Stomach smooth muscle (tissue), 2 donors: ENCODE results near the gene KIAA0319L.

Experiments used
- H3K27ac ChIP-seq: one replicate; pipeline ENCODE4 v1.7.0; 2013; ENCODE audit warnings: mild to moderate bottlenecking, low read length, inconsistent platforms
- H3K27me3 ChIP-seq, 2 donors: one replicate each; pipeline ENCODE4 v1.7.0; 2013; ENCODE audit warnings: low read length in 2 of 2; ENCODE audit not compliant: insufficient read depth in 2 of 2, control insufficient read depth in 1 of 2
- H3K36me3 ChIP-seq, 2 donors: one replicate each; pipeline ENCODE4 v1.7.0; 2013; ENCODE audit warnings: low read length in 2 of 2; ENCODE audit not compliant: control insufficient read depth in 2 of 2, insufficient read depth in 2 of 2
- H3K4me1 ChIP-seq: one replicate; pipeline ENCODE4 v1.7.0; 2013; ENCODE audit warnings: low read length; ENCODE audit not compliant: control insufficient read depth, insufficient read depth
- H3K4me3 ChIP-seq, 2 donors: one replicate each; pipeline ENCODE4 v1.7.0; 2013; ENCODE audit warnings: low read length in 2 of 2
- H3K9ac ChIP-seq, 2 donors: one replicate each; pipeline ENCODE4 v1.7.0; 2013; ENCODE audit warnings: low read length in 2 of 2, mild to moderate bottlenecking in 1 of 2
- H3K9me3 ChIP-seq, 2 donors: one replicate each; pipeline ENCODE4 v1.7.0; 2013; ENCODE audit warnings: low read length in 2 of 2; ENCODE audit not compliant: control insufficient read depth in 2 of 2
- donor health status: healthy.
- donor health status: Pancreatic carcinoma.

The KIAA0319L gene

DNA sequence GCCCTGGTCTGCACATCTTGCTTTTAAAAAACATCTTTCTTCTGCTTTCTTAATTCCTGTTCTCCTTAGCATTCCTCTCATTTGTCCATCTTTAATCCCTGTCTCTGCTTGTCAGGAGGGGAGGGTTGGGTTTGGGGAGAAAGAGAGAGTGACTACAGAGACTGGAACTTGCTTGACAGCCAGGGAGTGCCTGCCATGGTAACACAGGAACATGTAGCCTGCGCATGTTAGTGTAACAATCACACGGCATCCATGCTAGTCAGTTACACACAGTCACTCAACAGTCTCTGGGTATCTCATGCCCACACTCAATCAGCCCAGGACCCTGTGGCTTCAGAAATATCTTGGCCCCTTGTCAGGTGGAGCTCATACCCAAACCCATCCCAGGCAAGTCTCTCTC, 15.1 kb upstream of the KIAA0319L start:
- Histone ChIP-seq H3K4me1 (peaks cover 21% of the 10 kb centered on the region), H3K9ac (no peak overlapping the region), H3K36me3 (peaks cover 0 to 2% of the 10 kb centered on the region in 2 donors), H3K27ac (no peak overlapping the region), H3K27me3 (peaks cover 54 to 64% of the 10 kb centered on the region in 2 donors), H3K9me3 (no peaks in the 10 kb centered on the region), H3K4me3 (no peak overlapping the region)

DNA sequence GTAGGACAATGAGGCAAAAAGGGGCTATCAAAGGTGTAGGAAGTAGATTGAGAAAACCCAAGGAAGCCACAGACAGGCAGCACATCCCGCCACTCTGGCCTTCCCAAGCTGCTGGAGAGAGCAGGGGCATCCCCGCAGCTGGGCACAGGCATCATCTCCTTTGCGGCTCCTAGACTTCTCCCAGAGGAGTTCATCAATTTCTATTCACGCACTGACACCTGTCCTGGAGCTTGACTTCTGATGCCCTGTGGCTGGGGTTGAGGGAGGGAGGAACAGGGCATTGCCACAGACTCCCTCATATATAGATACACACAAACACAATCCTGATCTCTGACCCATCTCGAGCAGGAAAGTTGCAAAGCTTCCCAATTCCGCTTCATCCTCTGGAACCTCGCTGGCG, 14.1 kb upstream of the KIAA0319L start:
- no peak overlapping the region for H3K4me3 ChIP-seq
- no peak overlapping the region for H3K9ac ChIP-seq
- H3K9me3 ChIP-seq: no peaks in the 10 kb centered on the region
- H3K27me3 ChIP-seq: peaks cover 47 to 55% of the 10 kb centered on the region in 2 donors
- H3K4me1 ChIP-seq: peaks cover 12% of the 10 kb centered on the region
- H3K27ac ChIP-seq: no peak overlapping the region
- H3K36me3 ChIP-seq: peaks cover 0 to 6% of the 10 kb centered on the region in 2 donors

DNA sequence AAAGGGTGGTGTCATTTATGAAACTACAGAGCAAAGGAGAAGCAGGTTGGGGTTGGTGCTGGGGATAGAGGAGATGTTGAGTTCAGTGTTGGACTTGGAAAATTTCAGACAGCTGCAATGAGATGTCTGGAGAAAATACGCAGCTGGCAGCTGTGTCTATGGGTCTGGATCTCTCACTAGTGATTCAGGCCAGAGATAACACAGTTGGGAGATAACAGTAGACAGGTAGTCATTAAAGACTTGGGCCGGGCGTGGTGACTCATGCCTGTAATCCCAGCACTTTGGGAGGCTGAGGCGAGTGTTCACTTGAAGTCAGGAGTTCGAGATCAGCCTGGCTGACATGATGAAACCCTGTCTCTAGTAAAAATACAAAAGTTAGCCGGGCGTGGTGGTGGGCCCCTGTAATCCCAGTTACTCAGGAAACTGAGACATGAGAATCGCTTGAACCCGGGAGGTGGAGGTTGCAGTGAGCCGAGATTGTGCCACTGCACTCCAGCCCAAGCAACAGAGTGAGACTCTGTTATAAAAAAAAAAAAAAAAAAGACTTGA, 13.5 kb upstream of the KIAA0319L start:
- Histone ChIP-seq H3K4me1 (peaks cover 12% of the 10 kb centered on the region), H3K27ac (no peak overlapping the region), H3K9me3 (no peaks in the 10 kb centered on the region), H3K36me3 (peaks cover 0 to 9% of the 10 kb centered on the region in 2 donors), H3K9ac (no peak overlapping the region), H3K4me3 (no peak overlapping the region), H3K27me3 (peaks cover 41 to 49% of the 10 kb centered on the region in 2 donors)

DNA sequence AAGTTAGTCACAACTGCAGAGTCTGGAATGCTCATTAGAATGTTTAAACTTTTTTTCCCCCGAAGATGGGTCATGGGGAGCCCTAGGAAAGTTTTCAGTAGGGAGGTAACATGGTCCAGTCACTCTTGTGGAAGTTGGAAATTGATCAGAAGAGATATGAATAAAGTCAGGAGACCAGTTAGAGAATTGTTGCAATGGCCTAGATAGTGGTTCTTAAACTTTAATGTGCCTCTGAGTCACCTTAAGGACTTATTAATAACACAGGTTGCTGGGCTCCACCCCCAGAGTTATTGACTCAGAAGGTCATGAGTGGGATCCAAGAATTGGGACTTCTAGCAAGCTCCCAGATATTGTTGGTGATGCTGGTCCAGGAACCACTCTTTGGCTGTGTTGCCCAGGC, 12.7 kb upstream of the KIAA0319L start:
- peaks cover 3 to 9% of the 10 kb centered on the region in 2 donors for H3K36me3 ChIP-seq
- H3K27me3 ChIP-seq: peaks cover 34 to 42% of the 10 kb centered on the region in 2 donors
- no peak overlapping the region for H3K27ac ChIP-seq
- no peaks in the 10 kb centered on the region for H3K9me3 ChIP-seq
- H3K9ac ChIP-seq: no peak overlapping the region
- no peak overlapping the region for H3K4me3 ChIP-seq
- peaks cover 12% of the 10 kb centered on the region for H3K4me1 ChIP-seq

DNA sequence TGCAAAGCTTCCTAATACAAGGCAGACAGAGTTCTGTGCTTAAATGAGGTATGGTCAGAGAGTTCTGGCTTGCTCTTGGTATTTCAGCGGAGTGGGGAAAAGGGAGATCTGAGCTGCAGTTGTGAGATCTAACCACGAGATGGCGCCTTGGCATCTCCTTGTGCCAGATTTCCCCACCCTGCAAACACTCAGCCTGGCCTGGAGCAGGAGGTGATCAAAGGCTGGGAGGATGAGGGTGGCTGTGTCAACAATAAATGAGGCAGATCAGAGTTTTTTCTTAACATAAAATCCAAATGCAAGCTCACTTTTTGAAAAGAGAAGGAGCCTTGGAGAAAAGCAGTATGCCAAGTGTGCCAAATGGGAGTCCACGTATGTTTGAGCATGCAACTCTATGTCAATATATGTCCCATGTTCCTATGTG, 11.8 kb upstream of the KIAA0319L start:
- Histone ChIP-seq H3K27me3 (peaks cover 28 to 33% of the 10 kb centered on the region in 2 donors), H3K9ac (no peak overlapping the region), H3K27ac (no peak overlapping the region), H3K9me3 (no peaks in the 10 kb centered on the region), H3K36me3 (peaks cover 3 to 12% of the 10 kb centered on the region in 2 donors), H3K4me3 (no peak overlapping the region), H3K4me1 (peaks cover 16% of the 10 kb centered on the region)

DNA sequence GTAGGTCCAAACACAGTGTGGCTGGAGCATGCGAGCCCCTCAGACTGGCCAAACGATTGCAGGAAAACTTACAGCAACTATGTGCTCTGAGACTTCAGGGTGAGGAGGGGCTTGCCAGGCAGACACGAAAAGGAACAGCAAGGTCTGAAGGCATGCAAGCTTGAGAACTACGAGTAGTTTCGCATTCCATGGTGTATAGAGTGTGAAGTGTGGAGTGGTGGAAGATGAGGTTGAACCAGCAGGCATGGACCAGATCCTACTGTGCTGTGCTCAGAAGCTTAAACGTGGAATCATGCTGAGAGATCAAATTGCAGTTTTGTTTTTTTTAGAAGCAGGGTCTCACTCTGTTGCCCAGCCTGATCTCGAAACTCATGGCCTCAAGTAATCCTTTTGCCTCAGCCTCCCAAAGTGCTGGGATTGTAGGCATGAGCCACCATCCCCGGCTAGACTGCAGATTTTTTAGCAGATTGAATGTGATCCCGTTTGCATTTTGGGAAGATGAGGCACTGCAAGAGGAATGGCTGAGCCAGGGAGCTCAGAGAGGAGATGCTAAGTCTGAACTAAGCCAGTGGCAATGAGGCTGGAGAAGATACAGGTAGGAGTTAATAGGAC, 10.8 kb upstream of the KIAA0319L start:
- H3K27me3 ChIP-seq: peaks cover 23 to 24% of the 10 kb centered on the region in 2 donors
- no peak overlapping the region for H3K9ac ChIP-seq
- H3K4me3 ChIP-seq: no peak overlapping the region
- H3K9me3 ChIP-seq: no peaks in the 10 kb centered on the region
- peaks cover 3 to 15% of the 10 kb centered on the region in 2 donors for H3K36me3 ChIP-seq
- no peak overlapping the region for H3K27ac ChIP-seq
- H3K4me1 ChIP-seq: peaks cover 8% of the 10 kb centered on the region

DNA sequence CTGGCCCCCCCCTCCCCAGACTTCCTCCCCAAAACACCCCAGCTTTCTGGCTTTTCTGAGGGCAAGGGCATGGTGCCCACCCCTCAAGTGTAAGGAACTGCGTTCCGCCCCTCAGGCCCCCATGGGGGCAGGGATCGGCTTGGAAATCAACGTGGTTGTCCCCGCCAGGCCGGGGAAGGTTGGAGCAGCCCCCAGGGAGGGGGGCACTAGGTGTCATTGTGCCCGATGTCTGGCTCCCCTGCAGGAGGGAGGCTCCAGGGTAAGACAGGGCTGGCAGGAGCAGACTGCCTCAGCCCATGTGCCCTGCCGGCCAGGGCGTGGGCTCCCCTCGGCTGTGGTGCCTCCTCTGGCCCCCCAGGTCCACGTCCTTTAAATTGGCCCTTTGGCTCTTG, 8.5 kb upstream of the KIAA0319L start:
- H3K4me1 ChIP-seq: peaks cover 16% of the 10 kb centered on the region
- H3K9me3 ChIP-seq: no peaks in the 10 kb centered on the region
- no peak overlapping the region for H3K4me3 ChIP-seq
- H3K36me3 ChIP-seq: peaks cover 3 to 20% of the 10 kb centered on the region in 2 donors
- no peak overlapping the region for H3K9ac ChIP-seq
- peaks cover 5% of the 10 kb centered on the region in 2 donors for H3K27me3 ChIP-seq
- no peak overlapping the region for H3K27ac ChIP-seq

DNA sequence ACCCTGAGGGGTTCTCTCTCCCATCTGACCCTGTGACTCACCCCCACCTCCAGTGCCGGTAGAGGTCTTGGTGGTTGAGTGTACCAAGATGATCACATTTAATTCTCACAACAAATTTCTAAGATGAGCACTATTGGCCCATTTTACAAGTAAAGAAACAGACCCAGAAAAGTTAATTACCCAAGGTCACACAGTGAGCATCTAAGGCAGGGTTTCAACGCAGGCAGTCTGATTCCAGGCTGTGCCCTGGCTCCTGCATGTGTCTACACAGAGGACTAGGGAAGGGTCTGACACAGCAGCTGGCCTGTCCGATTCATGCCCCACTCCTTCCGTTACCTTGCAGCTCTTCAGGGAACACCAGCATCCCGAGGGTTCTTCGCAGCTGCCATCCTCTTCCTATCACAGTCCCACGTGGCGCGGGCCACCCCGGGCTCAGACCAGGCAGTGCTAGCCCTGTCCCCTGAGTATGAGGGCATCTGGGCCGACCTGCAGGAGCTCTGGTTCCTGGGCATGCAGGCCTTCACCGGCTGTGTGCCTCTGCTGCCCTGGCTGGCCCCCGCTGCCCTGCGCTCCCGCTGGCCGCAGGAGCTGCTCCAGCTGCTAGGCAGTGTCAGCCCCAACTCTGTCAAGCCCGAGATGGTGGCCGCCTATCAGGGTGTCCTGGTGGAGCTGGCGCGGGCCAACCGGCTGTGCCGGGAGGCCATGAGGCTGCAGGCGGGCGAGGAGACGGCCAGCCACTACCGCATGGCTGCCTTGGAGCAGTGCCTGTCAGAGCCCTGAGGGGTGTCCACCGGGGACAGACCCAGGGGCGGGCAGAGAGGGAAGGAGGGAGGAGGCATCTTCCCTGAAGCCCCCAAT, 7.9 kb upstream of the KIAA0319L start:
- Histone ChIP-seq H3K4me1 (peaks cover 22% of the 10 kb centered on the region), H3K4me3 (no peak overlapping the region), H3K27ac (no peak overlapping the region), H3K27me3 (peaks cover 0 to 2% of the 10 kb centered on the region in 2 donors), H3K36me3 (peaks cover 3 to 20% of the 10 kb centered on the region in 2 donors), H3K9me3 (no peaks in the 10 kb centered on the region), H3K9ac (no peak overlapping the region)

DNA sequence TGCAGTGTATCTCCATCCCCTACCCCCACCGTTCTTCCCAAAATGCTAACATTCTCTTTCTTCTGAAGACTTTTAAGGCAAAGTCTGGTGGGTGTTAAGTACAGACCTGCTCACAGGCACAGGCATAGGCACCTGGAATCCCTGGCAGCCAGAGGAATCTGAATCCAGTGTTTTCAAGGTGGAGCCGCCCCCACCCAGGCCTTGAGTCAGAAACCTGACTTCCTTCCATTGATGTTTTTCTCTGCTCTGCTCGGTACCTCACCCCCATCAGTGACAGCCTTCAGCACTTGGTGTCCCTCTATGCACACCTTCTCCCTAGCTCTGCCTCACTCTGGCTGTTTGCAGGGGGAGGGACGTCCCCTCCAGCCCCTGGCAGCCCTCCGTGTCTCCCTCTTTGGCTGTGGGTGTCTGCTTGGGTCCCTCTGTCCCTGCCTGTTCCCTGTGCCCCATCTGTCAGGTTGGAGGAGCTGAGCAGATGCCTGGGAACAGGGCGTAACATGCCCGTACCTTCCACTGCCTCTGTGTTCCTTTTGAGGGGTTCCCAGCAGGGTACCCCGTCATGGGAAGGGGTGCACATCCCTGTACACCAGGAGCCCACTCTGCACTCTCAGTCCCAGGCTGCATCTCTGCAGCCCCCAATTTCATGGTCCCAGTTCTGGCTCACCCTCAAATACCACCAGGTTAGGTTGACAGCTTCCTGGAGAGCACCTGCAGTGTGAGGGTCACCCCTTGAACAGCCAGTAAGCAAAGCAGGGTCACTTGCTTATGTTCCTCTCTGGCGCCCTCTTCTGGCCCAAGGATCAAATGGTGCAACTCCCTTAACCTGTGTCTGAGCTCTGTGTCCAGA, 7.1 kb upstream of the KIAA0319L start:
- H3K27ac ChIP-seq: no peak overlapping the region
- peaks cover 3 to 20% of the 10 kb centered on the region in 2 donors for H3K36me3 ChIP-seq
- H3K4me1 ChIP-seq: peaks cover 26% of the 10 kb centered on the region
- H3K27me3 ChIP-seq: no peaks in the 10 kb centered on the region
- H3K4me3 ChIP-seq: no peak overlapping the region
- H3K9me3 ChIP-seq: no peaks in the 10 kb centered on the region
- H3K9ac ChIP-seq: no peak overlapping the region

DNA sequence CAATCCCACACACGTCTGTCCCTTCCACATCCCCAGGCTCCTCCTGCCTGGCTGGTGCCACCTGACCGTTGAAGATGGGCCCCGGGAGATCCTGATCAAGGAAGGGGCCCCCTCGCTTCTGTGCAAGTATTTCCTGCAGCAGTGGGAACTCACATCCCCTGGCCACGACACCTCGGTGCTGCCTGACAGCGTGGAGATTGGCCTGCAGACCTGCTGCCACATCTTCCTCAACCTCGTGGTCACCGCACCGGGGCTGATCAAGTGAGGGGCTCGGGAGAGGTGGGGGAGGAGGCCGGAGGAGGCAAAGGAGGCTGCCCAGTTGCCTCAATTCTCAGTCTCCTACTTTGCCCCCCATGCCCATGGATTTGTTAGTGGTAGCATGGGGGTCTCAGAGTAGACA, 6.0 kb upstream of the KIAA0319L start:
- H3K27ac ChIP-seq: no peak overlapping the region
- no peak overlapping the region for H3K4me3 ChIP-seq
- H3K27me3 ChIP-seq: no peaks in the 10 kb centered on the region
- H3K9me3 ChIP-seq: no peaks in the 10 kb centered on the region
- peaks cover 36% of the 10 kb centered on the region for H3K4me1 ChIP-seq
- H3K36me3 ChIP-seq: peaks cover 3 to 20% of the 10 kb centered on the region in 2 donors
- H3K9ac ChIP-seq: no peak overlapping the region
